GM18505 (cell line): ENCODE data around the gene HES3.

ENCODE experiments used
- ATAC-seq: cut with Tn5 transposase; IDR thresholded peaks from one replicate; pipeline ENCODE4 v1.9.1; 2021; ENCODE audit not compliant: unreplicated experiment
- POLR2A ChIP-seq: IDR thresholded peaks from 4 replicates; pipeline ENCODE4 v1.6.1; 2011; ENCODE audit warnings: borderline replicate concordance; ENCODE audit not compliant: insufficient read depth, insufficient read length; ENCODE audit errors: extremely low read depth

Gene HES3

DNA sequence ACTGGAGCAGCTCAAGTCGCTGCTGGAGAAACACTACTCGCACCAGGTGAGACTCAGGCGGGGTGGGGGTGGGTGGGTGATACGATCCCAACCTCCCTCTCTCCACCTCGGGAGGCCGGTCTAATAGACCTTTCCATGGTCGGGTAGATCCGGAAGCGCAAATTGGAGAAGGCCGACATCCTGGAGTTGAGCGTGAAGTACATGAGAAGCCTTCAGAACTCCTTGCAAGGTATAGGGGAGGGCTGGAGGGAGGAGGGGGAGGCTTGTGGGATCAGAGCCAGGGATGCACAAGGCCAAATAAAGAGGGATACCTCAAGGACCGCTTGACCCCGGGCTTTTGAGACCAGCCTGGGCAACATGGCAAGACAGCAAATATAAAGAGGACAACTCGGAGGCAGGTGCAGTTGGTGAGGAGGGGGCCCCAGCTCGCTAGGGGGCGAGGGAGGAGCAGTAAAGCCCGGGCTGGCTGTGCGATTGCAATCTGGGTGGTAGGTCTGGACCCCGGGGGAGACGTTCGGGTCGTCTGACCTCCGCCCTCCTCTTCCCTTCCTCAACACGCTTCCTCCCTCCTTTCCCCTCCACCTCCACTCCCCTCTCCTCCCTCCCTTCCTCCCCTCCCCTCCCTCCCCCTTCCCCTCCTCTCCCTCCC, 546 bp downstream of the HES3 start:
- ATAC-seq = no peak
- TF ChIP-seq POLR2A = no peak

DNA sequence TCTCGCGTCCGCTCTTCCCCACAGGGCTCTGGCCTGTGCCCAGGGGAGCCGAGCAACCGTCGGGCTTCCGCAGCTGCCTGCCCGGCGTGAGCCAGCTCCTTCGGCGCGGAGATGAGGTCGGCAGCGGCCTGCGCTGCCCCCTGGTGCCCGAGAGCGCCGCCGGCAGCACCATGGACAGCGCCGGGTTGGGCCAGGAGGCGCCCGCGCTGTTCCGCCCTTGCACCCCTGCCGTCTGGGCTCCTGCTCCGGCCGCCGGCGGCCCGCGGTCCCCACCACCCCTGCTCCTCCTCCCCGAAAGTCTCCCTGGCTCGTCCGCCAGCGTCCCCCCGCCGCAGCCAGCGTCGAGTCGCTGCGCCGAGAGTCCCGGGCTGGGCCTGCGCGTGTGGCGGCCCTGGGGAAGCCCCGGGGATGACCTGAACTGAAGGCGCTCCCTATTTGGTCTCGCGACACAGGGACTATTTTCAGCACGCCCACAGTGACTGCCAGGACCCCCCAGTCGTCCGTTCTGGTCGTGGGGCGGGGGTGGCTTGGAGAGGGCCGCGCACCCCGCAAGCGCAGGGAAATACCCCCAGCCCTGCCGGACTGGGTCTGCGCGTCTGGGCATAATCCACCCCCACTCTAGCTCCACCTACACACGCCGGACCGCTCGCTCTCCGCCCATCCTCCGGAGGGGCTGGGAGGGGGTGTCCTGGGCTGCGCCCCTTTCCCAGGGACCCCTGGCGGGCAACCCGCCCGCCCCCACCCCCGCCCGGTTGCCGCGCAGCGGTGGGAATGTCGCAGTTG, 1.3 kb downstream of the HES3 start:
- ATAC-seq = no peak
- no peak for TF ChIP-seq POLR2A

DNA sequence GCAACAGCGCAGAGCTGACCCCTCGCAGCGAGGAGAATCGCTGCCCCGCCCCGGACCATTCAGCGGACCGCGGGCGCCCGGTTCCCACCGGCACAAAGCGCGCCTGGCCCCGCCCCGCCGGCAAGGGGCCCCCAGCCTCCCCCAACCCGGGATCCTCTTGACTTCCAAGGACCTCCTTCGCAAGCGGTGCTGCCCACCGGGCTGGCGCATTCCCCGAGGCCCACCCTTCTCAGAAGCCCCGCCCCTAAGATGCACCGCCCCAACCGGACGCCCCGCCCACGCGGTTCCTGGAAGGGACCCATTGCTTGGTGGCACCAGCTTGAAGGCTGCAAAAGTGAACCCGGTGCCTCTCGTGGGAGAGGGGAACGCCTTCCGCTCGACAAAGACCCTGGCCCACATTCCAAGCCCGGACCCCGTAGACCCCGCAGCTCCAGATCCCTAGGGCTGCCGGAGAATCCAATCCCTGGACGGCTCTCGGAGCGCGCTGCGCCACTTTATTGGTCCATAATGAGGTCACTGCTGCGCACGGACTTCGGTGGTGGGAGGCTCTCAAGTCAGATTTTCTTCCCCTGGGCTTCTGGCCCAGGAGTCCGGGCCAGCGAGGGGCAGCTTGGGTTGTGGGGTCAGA, 2.0 kb downstream of the HES3 start:
- ATAC-seq = no peak
- no peak for TF ChIP-seq POLR2A

DNA sequence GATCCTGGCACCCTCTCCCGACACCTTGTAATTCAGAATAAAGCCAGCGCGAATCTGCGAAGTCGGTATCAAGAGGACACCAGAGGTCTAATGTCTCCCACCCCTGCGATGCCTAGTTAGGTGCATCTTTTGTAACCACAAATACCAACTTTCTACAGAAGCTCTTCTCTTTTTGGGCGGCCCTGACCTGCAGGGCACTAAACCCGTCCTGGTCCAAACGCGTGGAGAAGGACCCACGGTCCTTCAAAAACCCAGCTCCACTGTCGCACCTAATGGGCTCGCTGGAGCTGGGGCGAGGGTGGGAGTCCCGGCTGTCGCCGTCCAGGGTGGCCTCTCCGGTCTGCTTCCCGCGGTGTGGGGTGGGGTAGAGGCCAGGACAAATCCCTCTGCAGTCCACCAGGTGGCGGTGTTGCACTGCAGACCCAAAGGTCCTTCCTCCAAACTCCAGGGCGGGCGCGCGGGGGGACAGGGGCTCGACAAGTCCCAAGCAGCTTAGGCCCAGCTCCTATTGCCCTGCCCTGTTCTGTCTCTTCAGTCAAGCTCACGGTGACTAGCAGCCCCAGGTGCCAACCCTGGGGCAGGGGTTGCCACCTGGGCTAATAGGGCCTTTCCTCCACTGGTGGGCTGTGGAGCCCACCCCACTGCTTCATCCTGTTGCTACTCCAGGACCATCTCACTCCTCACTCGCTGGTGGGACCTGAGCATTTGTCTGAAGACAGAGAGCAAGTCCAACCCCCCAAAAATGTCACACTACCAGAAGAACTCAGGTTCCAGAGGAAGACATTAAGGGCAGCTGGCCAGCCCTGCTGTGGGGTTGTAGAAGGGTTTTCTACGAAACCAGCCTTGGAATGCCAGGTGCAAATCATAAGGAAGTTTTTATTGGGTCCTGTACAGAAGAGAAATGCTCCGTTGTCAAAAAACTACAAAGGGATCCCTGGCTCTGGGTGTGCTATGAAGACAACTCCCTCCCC, 2.8 kb downstream of the HES3 start:
- TF ChIP-seq POLR2A = no peak
- ATAC-seq = no peak

DNA sequence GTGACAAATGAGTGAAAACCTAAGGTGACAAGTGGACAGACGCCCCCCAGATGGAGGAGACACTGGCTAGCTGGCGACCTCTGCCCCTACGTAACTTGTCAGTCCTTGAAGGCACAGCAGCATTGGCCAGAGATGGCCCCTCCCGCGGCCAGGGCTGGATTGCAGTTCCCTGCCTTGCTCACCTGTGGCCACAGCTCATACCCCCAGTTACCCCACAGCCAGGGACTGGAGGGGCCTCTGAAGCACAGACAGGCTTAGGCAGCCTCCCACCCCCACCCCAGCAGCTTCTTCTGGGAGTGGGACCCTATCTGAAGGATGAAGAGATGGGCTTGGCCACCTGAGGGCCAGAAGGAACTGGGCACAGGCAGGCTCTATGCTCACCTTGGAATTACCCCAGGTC, 3.7 kb downstream of the HES3 start:
- ATAC-seq = no peak
- no peak for TF ChIP-seq POLR2A

DNA sequence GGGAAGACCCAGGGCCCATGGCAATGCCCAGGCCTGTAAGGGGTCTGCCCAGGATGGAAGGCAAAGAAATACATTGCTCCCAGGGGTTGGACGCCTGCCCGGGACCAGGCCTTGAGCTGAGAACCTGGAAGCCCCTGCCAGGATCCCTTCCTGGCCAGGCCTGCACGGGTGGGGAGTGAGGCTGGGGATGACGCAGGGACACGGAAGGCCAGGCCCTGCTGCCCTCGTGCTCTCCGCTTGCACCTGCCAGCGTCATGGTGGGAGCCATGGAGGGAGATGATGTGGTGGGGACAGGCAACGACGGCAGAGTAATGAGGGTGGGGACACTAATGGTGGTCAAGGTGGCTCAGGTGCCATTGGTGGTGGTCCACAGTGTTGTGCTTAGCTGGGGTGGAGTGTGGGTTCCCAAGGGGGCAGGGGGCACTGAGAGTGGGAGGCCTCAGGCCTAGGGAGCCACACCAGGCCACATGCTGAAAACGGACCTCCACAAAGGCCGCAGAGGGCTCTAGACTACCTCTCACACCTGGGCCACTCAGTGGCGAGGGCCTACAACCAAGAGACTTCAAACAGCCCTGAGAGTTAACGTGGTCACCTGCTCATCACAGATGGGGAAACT, 4.3 kb downstream of the HES3 start:
- no peak for ATAC-seq

DNA sequence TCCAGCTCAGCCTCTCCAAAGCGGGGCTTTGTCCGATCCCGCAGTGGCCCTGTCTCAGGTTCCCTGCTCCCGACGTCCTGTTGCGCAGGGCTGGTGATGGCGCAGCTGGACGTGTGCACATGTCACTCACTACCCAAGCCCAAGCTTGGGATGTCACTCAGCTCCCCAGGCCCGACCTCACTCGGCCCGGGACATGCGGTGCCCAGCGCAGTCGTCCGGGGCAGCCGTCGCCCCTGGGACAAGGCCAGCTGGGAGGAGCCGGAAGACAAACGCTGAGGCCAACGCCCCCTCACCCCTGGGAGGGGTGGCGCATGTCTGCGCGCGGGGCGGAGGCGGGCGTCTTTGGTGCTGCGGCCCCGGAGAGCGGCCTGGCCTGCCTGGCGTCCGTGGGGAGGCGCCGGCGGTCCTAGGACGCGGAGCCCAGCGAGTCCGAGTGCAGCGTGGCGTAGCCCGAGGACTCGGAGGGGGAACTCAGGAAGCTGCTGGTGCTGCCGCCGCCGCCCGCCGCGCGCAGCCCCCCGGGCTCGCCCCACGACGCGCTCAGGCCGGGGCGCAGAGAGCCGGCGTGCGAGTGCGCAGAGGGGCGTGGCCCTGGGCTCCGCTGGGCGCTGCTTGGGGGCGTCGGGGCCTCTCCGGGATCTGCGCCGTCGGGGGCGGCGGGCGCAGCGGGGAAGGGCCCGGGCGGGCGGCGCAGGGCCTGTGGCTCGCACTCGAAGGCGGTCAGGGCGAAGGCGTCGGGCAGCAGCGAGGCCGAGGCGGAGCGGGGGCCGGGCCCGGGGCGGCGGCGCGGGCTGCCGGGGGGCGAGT, 5.2 kb downstream of the HES3 start:
- no peak for TF ChIP-seq POLR2A
- ATAC-seq = no peak

More for the DNA sequence above, 4.3 kb downstream of the HES3 start:
- TF ChIP-seq POLR2A = no peak

DNA sequence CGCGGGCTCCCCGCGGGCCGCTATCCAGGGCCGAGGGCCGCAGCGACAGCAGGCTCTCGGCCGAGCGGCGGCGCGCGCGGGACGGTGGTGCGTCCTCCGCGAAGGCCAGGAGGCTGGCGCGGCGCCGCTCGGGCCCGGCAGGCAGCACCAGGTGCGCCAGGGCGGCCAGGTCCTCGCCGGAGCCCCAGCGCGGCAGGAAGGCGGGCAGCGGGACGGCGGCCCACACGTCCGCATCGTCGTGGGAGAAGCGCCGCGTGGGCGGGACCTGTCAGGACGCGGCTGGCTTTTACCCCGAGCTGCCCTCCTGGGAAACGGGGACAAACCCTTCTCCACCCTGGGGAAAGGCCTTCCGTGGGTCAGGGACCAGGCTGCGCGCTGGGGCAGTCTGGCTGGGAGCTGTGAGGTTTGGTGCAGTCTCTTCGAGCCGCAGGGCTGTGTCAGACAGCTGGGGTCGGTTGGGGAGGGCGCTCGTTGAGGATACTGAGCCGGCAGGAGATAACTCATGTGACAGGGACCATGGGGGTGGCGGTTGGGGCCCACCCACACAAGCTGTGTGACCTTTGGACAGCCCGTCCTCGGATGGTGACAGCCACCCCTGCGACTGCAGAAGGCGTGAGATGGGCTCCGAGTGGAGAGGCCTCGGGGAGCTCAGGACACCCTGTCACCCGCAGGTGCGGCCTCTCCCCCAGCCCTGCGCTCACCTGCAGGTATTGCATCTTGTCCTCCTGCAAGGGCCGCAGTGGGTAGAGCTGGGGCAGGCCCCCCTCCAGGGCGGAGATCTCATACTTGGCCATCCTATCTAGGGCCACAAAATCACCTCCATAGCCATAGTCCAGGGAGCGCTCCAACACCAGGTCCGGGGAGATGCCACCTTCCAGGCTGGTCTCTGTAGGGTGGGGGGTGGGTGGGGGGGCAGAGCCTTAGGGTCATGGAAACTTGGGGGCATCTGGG, 6.0 kb downstream of the HES3 start:
- no peak for ATAC-seq
- TF ChIP-seq POLR2A = no peak

DNA sequence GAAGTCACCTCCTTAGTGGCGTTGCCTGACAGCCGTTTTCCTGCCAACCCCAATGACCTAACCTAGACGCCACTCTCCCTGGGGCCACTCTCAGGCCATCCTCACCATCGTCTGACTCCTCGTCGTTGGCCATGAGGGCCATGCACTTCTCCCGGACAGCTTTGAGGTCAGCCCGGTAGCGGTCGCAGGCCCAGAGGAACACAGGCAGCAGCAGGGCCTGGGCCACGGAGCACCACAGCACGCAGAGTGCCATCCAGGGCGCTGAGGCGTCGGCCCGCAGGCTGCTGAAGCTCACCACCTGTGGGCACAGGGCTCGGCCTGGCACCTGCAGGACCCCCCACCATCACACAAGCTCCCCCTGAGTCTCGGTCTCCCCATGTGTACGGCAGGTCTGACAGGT, 7.3 kb downstream of the HES3 start:
- ATAC-seq = no peak

DNA sequence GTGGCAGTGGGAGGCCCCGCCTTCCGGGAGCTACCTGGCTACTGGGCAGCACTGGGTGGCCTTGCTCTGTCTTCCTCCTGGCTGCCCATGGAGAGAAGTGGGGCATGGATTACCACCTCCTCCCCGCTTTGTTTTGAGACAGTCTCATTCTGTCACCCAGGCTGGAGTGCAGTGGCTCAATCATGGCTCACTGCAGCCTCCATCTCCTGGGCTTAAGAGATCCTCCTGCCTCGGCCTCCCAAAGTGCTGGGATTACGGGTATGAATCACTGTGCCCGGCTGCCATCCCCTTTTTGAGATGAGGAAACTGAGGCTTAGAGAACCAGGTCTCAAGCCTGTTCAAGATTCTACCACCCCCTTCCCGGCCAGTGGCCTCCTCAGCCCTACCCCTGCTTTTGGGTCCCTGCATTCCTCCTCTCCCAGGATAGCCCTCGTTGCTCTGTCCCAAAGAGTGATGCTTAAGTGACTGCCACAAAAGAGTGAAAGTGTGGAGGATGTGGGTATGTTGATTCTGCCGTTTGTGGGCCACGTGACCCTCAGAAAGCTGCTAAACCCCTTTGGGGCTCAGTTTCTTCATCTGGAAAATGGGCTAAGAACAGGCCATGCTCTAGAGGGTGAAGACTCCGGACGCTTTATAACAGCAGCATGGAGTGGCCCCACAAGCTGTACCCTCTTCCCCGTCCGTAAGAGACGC, 7.8 kb downstream of the HES3 start:
- no peak for TF ChIP-seq POLR2A
- ATAC-seq = no peak

More for the DNA sequence above, 7.3 kb downstream of the HES3 start:
- no peak for TF ChIP-seq POLR2A
